Measurements from ENCODE around the gene ENTPD8.

DNA sequence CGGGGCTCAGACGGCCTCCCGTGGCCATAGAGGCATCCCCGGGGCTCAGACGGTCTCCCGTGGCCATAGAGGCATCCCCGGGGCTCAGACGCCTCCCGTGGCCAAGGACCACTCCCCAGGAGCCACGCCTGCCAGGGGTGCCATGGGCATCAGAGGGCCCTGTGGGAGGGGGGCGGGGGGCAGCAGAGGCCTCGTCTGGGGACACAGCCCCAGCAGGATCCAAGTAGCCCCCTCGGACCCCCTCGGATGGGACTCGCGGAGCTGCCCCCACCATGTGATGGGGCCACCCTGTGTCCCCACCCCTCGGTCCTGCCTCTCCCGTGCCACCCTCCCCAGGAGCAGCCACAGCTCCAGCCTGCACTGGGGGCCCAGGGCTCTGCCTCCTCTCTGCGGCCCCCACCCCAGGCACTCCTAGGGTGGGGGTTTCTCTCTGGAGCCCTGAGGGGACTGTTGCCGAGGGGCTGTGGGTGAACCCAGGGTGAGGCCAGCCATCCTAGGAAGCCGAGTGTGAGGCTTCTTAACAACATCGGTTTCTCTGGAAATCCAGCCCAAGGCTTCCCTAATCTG lies 2.5 kb downstream of the ENTPD8 start:
- TF ChIP-seq POLR2AphosphoS5 (IDR thresholded peaks at IDR 0.05) (no peak), POLR2A (IDR thresholded peaks at IDR 0.05) (no peak), EP300 (IDR thresholded peaks at IDR 0.05) (no peak)
- TF ChIP-seq, protein P1, sequence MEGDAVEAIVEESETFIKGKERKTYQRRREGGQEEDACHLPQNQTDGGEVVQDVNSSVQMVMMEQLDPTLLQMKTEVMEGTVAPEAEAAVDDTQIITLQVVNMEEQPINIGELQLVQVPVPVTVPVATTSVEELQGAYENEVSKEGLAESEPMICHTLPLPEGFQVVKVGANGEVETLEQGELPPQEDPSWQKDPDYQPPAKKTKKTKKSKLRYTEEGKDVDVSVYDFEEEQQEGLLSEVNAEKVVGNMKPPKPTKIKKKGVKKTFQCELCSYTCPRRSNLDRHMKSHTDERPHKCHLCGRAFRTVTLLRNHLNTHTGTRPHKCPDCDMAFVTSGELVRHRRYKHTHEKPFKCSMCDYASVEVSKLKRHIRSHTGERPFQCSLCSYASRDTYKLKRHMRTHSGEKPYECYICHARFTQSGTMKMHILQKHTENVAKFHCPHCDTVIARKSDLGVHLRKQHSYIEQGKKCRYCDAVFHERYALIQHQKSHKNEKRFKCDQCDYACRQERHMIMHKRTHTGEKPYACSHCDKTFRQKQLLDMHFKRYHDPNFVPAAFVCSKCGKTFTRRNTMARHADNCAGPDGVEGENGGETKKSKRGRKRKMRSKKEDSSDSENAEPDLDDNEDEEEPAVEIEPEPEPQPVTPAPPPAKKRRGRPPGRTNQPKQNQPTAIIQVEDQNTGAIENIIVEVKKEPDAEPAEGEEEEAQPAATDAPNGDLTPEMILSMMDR (IDR thresholded peaks at IDR 0.05): no peak
